H1 (cell line): ENCODE data around the gene POC1B. TPM values are rescaled to one million over a fixed set of nuclear protein-coding genes. Genes with fewer than 3 reads are reported as not detected.

Experiments
- FOSL1 ChIP-seq: IDR thresholded peaks from 2 replicates; pipeline ENCODE4 v1.6.1; 2011; ENCODE audit warnings: mild to moderate bottlenecking, low read depth, low read length, moderate library complexity; ENCODE audit not compliant: insufficient read depth
- KDM1A ChIP-seq: fragments of 200-600, 300-600 bp; sonication (generic); IDR thresholded peaks from 2 replicates; pipeline ENCODE4 v1.7.1; 2016; ENCODE audit warnings: mild to moderate bottlenecking, low read length, borderline replicate concordance
- RBBP5 ChIP-seq: IDR thresholded peaks from 2 replicates; pipeline ENCODE4 v1.7.1; 2012; ENCODE audit warnings: low read depth, mild to moderate bottlenecking, inconsistent platforms, low read length, moderate library complexity, borderline replicate concordance
- polyA plus RNA-seq, 7 experiments: library from polyadenylated mRNA; depleted of rRNA in 3 of 7; stranded (reverse) in 5 of 7; unstranded in 2 of 7; fragments of >200 nt in 5 of 7; fragments of 200-250 nt in 2 of 7; gene quantifications; 1 replicate in 5 of 7; 2 replicates in 1 of 7; 4 replicates in 1 of 7; pipeline versions ENCODE4 v1.2.1 to v1.2.3, GENCODE V29; 2011 to 2013; ENCODE audit warnings: missing spikeins in 2 of 7, mixed read lengths in 2 of 7
- total RNA-seq: library from RNA; stranded (reverse); fragmentation: NEBNext Ultra II Directional; extraction: Animal tissue kit (Norgen Biotek cat#: 25700); gene quantifications from 2 replicates; pipeline ENCODE4 v1.2.1, GENCODE V29; 2021

Gene POC1B
- total and polyA plus RNA-seq, 2 of the 8 experiments (the other 6 are each of a cell fraction or from before 2014, with no cell fraction given), result 7.5 to 16.3 TPM

DNA sequence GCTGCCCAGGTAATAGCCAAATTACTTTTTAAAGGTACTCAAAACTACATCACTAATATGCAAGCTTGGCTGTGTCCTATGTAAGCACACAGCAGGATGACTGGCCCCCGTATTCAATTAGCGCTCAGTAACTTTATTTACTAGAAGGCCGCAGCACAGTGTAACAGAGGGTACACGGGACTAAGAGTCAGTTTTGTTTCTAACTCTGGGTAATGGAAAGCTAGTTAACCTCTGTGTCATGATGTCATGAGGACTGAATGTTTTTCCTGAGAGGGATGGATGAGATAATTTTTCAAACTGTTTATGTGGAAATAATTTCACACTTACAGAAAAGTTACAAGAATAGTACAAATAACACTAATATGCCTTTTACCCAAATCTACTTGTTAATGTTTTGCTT, 28.4 kb downstream of the POC1B start (continued):
- TF ChIP-seq KDM1A (no peak), RBBP5 (no peak), FOSL1 (no peak)
